B cell (primary cell): ENCODE results near the gene LRP1-AS. TPM values are rescaled to one million over a fixed set of nuclear protein-coding genes. Genes with fewer than 3 reads are reported as not detected.

Experiments used
- ATAC-seq: fragments of 200-7000 bp; cut with Tn5 transposase; one replicate; pipeline ENCODE4 v1.10.0; 2021; ENCODE audit warnings: low read depth, mild to moderate bottlenecking, moderate number of reproducible peaks, moderate library complexity
- CTCF ChIA-PET: fragments of 350-600 bp; sonication (Branson Sonifier 250); formaldehyde crosslinking; loops from one replicate; lab custom pipeline; 2021; ENCODE audit warnings: antibody characterized with exemption, inconsistent platforms; lab: Charles Lee
- POLR2A ChIA-PET: fragments of 350-600 bp; sonication (Branson Sonifier 250); formaldehyde crosslinking; loops from one replicate; lab custom pipeline; 2021; ENCODE audit warnings: antibody characterized with exemption; lab: Charles Lee
- DNase-seq: peaks from one replicate; pipeline ENCODE4 v3.0.0; 2013
- H2AFZ ChIP-seq: 2 replicates; pipeline ENCODE4 v1.6.1; 2012; ENCODE audit warnings: mild to moderate bottlenecking, low read depth, low read length; ENCODE audit not compliant: insufficient read depth, poor library complexity, severe bottlenecking
- H3K27ac ChIP-seq, 2 donors: 1 replicate in 1 of 2; 2 replicates in 1 of 2; pipeline ENCODE4 v1.5.1; 2012 to 2013; ENCODE audit warnings: low read length in 2 of 2, mild to moderate bottlenecking in 2 of 2, moderate library complexity in 1 of 2
- H3K27me3 ChIP-seq, 4 experiments: fragments of 200-600 bp in 1 of 4; sonication (generic) in 1 of 4; replicated peaks in 1 of 4; 1 replicate in 2 of 4; 2 replicates in 2 of 4; pipeline versions ENCODE4 v1.6.1 to v1.7.0; 2013 to 2016; ENCODE audit warnings: low read length in 3 of 4, mild to moderate bottlenecking in 2 of 4, mixed read lengths in 1 of 4, moderate library complexity in 1 of 4; ENCODE audit not compliant: insufficient read depth in 4 of 4, control insufficient read depth in 3 of 4; ENCODE audit errors: control extremely low read depth in 1 of 4
- H3K36me3 ChIP-seq, 2 experiments: replicated peaks in 1 of 2; 1 replicate in 1 of 2; 2 replicates in 1 of 2; pipeline versions ENCODE4 v1.6.1 to v1.7.1; 2013; ENCODE audit warnings: low read length in 1 of 2; ENCODE audit not compliant: insufficient read depth in 2 of 2, control insufficient read depth in 1 of 2; ENCODE audit errors: control extremely low read depth in 1 of 2, extremely low read depth in 1 of 2
- H3K4me1 ChIP-seq, 2 donors: fragments of 200-600 bp in 1 of 2; sonication (generic) in 1 of 2; 1 replicate in 1 of 2; 2 replicates in 1 of 2; pipeline versions ENCODE4 v1.5.1 to v1.6.1; 2013 to 2017; ENCODE audit warnings: low read length in 2 of 2; ENCODE audit not compliant: control insufficient read depth in 2 of 2, insufficient read depth in 2 of 2
- H3K4me2 ChIP-seq: replicated peaks from 2 replicates; pipeline ENCODE3; 2012; ENCODE audit warnings: mild to moderate bottlenecking, low read depth, low read length; ENCODE audit not compliant: poor library complexity, severe bottlenecking
- H3K4me3 ChIP-seq, 5 experiments: fragments of 200-600 bp in 1 of 5; sonication (generic) in 1 of 5; 1 replicate in 3 of 5; 2 replicates in 2 of 5; pipeline versions ENCODE4 v1.5.1 to v1.7.0; 2011 to 2016; ENCODE audit warnings: low read length in 4 of 5, mild to moderate bottlenecking in 4 of 5, low read depth in 2 of 5, control low read depth in 1 of 5, moderate library complexity in 1 of 5; ENCODE audit not compliant: insufficient read depth in 1 of 5; ENCODE audit errors: control extremely low read depth in 1 of 5, extremely low read depth in 1 of 5
- H3K79me2 ChIP-seq: fragments of 200-600 bp; sonication (generic); one replicate; pipeline ENCODE4 v1.6.0; 2016; ENCODE audit warnings: low read length; ENCODE audit not compliant: control insufficient read depth, insufficient read depth
- H3K9ac ChIP-seq: fragments of 200-600 bp; sonication (generic); 2 replicates; pipeline ENCODE4 v1.6.1; 2017; ENCODE audit warnings: mild to moderate bottlenecking, low read length, moderate library complexity
- H3K9me3 ChIP-seq, 3 donors: one replicate each; pipeline versions ENCODE4 v1.6.1 to v1.7.1; 2013; ENCODE audit warnings: low read length in 2 of 3; ENCODE audit not compliant: control insufficient read depth in 2 of 3, insufficient read depth in 1 of 3; ENCODE audit errors: control extremely low read depth in 1 of 3
- H4K20me1 ChIP-seq: 2 replicates; pipeline ENCODE4 v1.6.0; 2012; ENCODE audit warnings: mild to moderate bottlenecking, low read length; ENCODE audit not compliant: insufficient read depth, control insufficient read depth, poor library complexity, severe bottlenecking
- H3K27ac Mint-ChIP-seq: one replicate; pipeline ENCODE4 v1.8.0; 2021; ENCODE audit warnings: mixed read lengths
- H3K27me3 Mint-ChIP-seq: one replicate; pipeline ENCODE4 v1.8.0; 2021; ENCODE audit warnings: mixed read lengths
- H3K4me1 Mint-ChIP-seq: one replicate; pipeline ENCODE4 v1.8.0; 2021; ENCODE audit warnings: mixed read lengths
- H3K4me3 Mint-ChIP-seq: one replicate; pipeline ENCODE4 v1.8.0; 2021; ENCODE audit warnings: mixed read lengths
- H3K9me3 Mint-ChIP-seq: one replicate; pipeline ENCODE4 v1.8.0; 2022; ENCODE audit warnings: mixed read lengths; ENCODE audit not compliant: insufficient read depth
- CTCF ChIP-seq: fragments of 200-600 bp; IDR thresholded peaks from one replicate; pipeline ENCODE4 v1.8.0; 2022; ENCODE audit warnings: antibody characterized with exemption, mild to moderate bottlenecking
- EZH2 ChIP-seq: IDR thresholded peaks from 2 replicates; pipeline ENCODE4 v1.6.1; 2012; ENCODE audit warnings: borderline replicate concordance, low read depth, mild to moderate bottlenecking, moderate library complexity, low read length; ENCODE audit not compliant: insufficient read depth, poor library complexity, severe bottlenecking
- WGBS: methylation state at CpG from one replicate; pipeline ENCODE4 v1.1.5; 2013; ENCODE audit warnings: missing lambda C conversion rate; ENCODE audit not compliant: insufficient coverage; 5-methylcytosine and 5-hydroxymethylcytosine counted together
- intact Hi-C: fragments of 100-400 bp; cut with micrococcal nuclease; formaldehyde crosslinking; loops from one replicate; pipeline ENCODE4 v1.10.0; 2022
- polyA plus RNA-seq: library from polyadenylated mRNA; depleted of rRNA; stranded (reverse); fragments of >200 nt; gene quantifications from 2 replicates; pipeline ENCODE4 v1.2.3, GENCODE V29; 2012
- total RNA-seq, 2 donors: library from RNA; stranded (reverse); fragments of 120-200 nt in 1 of 2; gene quantifications; 1 replicate in 1 of 2; 2 replicates in 1 of 2; pipeline versions ENCODE4 v1.2.3 to v1.2.4, GENCODE V29; 2013 to 2022

The LRP1-AS gene
- total and polyA plus RNA-seq, 2 donors (not counting 1 experiment from before 2014, with no cell fraction given): not detected

DNA sequence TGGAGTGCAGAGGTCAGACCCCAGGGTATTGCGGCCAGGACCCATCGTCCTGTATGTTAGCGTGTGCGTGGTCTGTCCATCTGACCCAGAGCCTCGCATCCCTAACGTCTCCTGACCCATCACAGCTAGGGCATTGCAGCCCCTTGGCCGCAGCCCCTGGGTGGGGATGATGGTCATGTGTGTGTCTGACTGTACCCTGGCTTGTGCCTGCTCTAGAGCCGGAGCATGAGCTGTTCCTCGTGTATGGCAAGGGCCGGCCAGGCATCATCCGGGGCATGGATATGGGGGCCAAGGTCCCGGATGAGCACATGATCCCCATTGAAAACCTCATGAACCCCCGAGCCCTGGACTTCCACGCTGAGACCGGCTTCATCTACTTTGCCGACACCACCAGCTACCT is 10.8 kb upstream of the LRP1-AS start:
- no peaks in the 10 kb centered on the region for H4K20me1 ChIP-seq
- peaks cover 4 to 14% of the 10 kb centered on the region in 2 donors for H3K4me1 ChIP-seq
- intact Hi-C loops: no loop called here
- ATAC-seq (no peak), DNase-seq (no peak)
- Mint-ChIP-seq H3K4me3 (no peak overlapping the region), H3K9me3 (no peaks in the 10 kb centered on the region), H3K27ac (no peak overlapping the region), H3K27me3 (peaks cover 9% of the 10 kb centered on the region), H3K4me1 (peaks cover 9% of the 10 kb centered on the region)
- no peak overlapping the region for H3K4me3 ChIP-seq
- H3K27me3 ChIP-seq: no peaks in the 10 kb centered on the region
- no peak overlapping the region for H3K4me2 ChIP-seq
- TF ChIP-seq CTCF (no peak), EZH2 (no peak)
- H2AFZ ChIP-seq: no peak overlapping the region
- no peak overlapping the region for H3K27ac ChIP-seq
- WGBS: 98% methylated on average over 14 of the region's 16 CpGs
- H3K79me2 ChIP-seq: no peaks in the 10 kb centered on the region
- peaks cover 0 to 3% (median 0%) of the 10 kb centered on the region in 3 donors for H3K9me3 ChIP-seq
- no peaks in the 10 kb centered on the region for H3K36me3 ChIP-seq
- ChIA-PET CTCF (interaction anchor here (1.1 to 1.2 kb wide), 2 partner anchors 23 to 34 kb away, joined by 3 to 4 read pairs; no protein-coding TSS in a partner anchor), POLR2A (no interaction called here)
- no peak overlapping the region for H3K9ac ChIP-seq

DNA sequence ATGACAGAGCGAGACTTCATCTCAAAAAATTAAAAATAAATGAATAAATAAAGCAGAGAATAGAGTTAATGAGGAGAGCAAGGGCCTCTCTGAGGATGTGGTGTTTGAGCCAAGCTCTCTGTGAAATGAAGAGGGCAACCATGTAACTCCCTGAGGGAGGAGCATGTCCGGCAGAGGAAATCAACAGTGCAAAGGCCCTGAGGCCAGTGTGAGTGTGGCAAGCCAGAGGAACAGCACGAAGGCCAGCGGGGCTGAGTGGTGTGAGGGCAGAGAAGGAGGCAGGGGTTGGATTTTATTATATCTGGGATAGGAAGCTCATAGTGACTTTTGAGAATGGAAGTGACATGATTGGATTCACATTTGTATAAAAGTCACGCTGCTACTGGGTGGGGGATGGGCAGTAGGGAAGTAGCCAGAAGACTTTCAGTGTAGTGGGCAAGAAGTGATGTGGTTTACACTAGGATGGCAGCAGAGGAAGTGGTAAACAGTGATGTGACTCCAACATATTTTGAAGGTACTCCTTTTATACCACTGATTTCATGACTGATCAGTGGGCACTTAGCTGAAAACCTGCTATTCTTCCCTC is 10.3 kb upstream of the LRP1-AS start:
- H3K4me2 ChIP-seq: no peak overlapping the region
- POLR2A ChIA-PET: no interaction called here
- H4K20me1 ChIP-seq: no peaks in the 10 kb centered on the region
- TF ChIP-seq CTCF (no peak), EZH2 (no peak)
- DNase-seq (no peak), ATAC-seq (no peak)
- peaks cover 9% of the 10 kb centered on the region for H3K4me1 Mint-ChIP-seq
- no peak overlapping the region for H3K4me3 ChIP-seq
- no peak overlapping the region for H3K27ac ChIP-seq
- no peak overlapping the region for H3K9ac ChIP-seq
- CTCF ChIA-PET: interaction anchor here (1.1 to 1.2 kb wide), 2 partner anchors 24 to 33 kb away, joined by 3 to 4 read pairs; no protein-coding TSS in a partner anchor
- H3K36me3 ChIP-seq: no peaks in the 10 kb centered on the region
- H3K9me3 Mint-ChIP-seq: no peaks in the 10 kb centered on the region
- WGBS: 94% methylated on average over 3 of the region's 5 CpGs
- no peak overlapping the region for H3K4me3 Mint-ChIP-seq
- peaks cover 0 to 3% (median 0%) of the 10 kb centered on the region in 3 donors for H3K9me3 ChIP-seq
- no peaks in the 10 kb centered on the region for H3K79me2 ChIP-seq
- H3K27ac Mint-ChIP-seq: no peak overlapping the region
- no peaks in the 10 kb centered on the region for H3K27me3 ChIP-seq
- peaks cover 9% of the 10 kb centered on the region for H3K27me3 Mint-ChIP-seq
- H3K4me1 ChIP-seq: peaks cover 4 to 14% of the 10 kb centered on the region in 2 donors
- intact Hi-C loops: no loop called here
- H2AFZ ChIP-seq: no peak overlapping the region
